HT1080 (cell line): ENCODE data around the gene CNTNAP2. TPM values are rescaled to one million over a fixed set of nuclear protein-coding genes. Genes with fewer than 3 reads are reported as not detected.

Experiments
- DNase-seq: peaks from one replicate; pipeline ENCODE4 v3.0.0-alpha.2; 2015; ENCODE audit warnings: low read depth
- total RNA-seq: library from RNA; depleted of rRNA; stranded (reverse); fragments of >200 nt; shearing (Covaris generic); gene quantifications from 2 replicates; pipeline ENCODE4 v1.2.3, GENCODE V29; 2014

The CNTNAP2 gene
- total RNA-seq, 1 experiment from 2014 or later = not detected

DNA sequence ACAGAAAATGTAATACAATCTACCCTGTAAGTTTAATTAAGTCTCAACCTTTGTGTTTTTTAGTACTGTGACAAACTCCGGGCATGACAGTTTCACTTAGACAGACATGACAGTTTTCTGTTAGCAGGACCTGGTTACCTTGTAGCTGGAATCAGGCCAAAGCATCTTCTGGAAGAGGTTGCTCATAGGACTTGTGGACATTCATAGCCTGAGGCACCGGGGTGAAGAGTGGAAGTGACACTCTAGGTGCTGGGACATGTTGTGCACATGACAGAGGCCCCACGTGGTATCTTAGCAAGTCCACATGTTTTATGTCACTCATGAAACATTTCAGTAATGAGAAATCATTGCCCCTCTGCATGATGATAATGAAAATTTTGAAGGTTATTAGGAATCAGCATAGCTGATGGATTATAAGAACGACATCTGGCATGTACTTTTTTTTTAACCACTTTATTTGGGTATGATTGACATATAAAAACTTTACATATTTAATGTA is 441.4 kb downstream of the CNTNAP2 start:
- no peak for DNase-seq

DNA sequence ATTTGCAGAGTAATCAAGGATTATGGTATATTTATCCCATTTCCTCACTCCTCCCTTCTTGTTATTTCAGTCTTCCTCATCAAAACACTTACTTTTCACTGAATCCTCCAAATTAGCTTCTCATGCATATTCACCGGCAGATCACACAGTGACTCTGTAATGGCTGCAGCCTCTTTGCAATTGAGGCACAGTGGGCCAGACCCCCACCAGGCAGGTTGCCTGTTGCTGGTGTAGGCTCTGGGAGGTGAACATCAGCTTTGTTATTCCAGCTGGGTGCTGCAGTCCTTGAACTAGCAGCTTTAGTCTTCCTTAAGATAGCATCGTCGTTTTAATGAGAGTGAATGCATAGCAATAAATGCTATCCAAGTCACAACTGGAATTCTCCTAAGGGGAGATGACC is 449.3 kb downstream of the CNTNAP2 start:
- no peak for DNase-seq

DNA sequence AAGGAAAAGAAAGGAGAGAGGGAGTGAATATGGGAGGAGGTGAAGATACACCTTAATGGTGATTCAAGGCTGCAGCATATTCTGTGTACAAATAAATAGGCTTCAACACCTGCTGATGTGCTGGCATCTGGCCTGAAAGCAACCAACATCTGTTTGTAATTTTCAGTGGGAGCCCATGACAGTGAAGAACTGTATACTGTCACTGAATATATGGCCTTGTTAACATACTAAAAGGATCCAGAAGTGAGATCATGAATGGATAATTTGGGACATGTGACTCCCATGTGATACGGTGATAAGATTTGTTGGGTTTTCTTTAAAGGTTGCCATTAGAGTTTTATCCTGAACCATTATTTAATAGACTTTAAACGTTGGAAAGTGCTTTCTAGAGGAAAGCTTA is 459.3 kb downstream of the CNTNAP2 start:
- DNase-seq = no peak

DNA sequence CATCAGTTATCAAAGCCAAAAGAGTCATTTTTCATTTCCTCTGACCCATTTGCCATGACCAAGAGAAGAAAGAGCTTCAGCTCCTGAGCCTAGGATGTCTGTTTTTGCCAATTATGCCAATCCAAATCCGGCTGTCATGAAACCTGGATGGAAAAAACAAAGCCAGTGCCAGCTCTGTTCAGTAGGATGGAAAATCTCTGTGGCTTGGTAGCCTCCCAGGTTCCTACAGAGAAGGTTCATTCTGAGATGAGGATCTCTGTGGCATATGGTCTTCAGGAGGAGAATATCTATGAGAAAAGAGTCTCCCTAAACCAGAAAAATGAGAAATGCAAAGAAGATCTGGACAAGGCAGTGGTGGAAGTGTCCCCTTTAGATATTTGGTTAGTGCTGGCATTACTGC is 475.4 kb downstream of the CNTNAP2 start:
- DNase-seq = no peak

DNA sequence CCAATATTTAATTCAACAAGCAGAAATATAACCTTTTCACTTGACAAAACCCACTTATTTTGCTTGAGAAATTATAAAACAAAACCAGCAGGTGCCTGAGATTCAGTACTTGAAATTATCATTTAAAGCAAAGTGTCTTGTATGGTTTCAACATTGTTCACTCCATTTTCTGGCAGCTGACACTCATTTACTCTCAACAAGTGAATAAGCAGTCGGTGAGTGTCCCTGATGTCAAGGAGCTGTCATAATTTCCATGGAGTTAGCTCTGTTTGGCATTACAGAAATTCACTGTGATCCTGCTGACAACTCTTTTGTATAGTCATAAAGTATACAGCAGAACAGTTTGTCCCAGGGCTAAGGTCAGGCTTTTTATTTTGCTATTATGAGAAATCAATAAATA is 490.0 kb downstream of the CNTNAP2 start:
- no peak for DNase-seq

DNA sequence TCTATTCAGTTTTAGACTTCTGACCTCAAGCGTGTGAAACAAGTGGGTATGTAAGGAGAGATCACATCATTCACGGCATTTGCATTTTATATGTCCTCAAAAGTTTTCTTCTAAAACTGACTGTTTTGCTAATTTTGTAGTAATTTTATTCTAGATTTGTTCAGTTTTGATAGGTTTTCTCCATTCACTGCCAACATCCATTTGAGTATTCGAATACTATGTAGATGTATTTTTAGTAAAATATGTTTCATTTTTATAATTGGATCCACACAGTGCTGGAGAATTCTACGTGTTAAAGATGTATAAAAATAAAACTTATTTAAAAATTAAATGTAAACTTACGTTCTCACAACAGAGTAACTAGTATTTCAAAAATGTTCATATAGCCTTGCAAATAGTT is 503.0 kb downstream of the CNTNAP2 start:
- DNase-seq = no peak

DNA sequence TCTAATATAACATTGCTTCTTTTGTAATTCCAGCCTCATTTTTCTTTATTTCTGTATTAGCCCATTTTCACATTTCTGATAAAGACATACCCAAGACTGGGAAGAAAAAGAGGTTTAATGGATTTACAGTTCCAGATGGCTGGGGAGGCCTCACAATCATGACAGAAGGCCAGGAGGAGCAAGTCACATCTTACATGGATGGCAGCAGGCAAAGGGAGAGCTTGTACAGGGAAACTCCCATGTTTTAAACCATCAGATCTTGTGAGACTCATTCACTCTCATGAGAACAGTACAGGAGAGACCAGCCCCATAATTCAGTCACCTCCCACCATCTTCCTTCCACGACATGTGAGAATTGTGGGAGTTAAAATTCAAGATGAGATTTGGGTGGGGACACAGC is 510.3 kb downstream of the CNTNAP2 start:
- DNase-seq = no peak

DNA sequence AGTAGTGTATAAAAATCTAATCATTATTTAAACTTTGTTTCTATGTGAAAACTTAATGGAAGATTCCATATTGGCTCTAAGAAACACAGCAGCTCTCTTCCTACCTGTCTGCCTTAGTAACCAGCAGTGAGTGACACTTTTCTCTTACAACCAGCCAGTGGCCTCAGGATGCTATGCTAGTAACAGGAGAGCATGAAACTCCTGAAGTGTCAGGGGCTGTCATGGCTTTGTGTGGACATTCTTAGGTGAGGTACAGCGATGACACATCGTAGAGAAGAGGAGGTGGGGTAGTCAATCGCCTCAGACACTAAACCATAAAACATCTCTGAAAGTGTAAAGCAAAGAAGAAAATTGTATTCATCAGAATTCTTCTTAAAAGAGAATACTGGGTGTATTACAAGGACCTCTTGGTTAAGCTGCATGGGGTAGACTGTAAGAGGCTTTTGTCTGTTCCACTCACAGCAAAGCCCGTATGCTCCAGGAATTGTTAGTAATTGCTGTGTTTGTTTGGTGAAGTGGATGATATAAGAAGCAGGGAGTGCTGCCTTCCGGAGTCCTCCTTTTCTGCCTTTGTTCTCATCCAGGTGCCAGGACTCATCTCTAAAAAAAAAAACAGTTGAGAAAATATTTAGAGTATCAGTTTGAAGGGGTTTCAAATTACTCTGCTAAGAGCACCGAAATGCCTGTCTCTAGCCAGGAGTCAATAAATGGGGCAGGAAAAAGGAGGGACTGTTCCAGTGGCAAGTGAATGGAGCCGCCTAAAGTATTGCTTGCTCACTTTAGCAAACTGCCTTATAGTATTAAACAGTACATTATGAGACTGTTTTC is 518.8 kb downstream of the CNTNAP2 start:
- peak; percentile 8 for DNase-seq

DNA sequence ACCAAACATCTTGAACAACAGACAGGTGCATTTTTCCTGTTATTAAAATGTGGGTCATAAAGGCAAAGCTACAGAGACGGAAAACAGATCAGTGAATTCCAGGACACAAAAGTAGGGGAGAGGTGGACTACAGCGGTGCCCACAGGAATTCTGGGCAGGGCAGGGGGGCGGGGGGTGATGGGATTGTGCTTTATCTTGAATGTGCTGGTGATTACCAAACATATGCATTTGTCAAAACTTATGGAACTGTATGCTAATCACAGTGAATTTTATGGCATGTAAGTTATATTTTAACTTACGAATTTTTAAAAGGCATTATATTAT is 519.4 kb downstream of the CNTNAP2 start:
- no peak for DNase-seq

DNA sequence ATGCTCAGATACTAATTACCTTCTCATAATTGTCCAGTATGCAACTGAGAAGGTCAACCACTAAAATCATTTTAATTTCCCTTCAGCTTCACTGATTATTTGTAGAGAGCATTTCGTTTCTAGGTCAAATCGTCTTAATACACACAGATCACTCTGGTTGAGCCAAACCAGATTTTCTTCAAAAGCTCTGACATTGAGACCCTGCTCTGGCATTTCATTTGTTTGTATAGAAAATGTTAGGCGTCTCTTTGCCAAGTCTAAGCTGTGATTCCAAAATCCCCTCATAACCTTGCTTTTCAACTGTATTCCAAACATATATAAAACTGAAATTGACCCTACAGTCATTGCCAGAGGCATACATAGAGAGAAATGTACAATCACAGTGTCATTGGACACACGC is 520.0 kb downstream of the CNTNAP2 start:
- no peak for DNase-seq

DNA sequence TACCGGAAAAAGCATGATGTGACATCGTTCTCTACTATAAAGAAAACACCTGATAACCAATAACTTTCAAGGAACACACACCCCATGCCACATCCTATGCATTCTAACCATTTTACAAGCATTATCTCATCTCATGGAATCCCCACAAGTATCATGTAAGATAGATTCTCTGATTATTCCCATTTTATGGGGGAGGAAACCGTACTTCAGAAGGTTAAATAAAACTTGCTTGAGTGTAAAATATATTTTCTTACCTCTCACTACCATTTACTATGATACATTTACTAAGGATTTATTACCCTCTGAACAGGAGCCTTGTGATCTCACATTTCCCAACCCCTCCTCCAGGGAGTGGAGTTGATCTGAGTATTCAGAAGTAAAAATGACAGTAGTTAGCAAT is 522.7 kb downstream of the CNTNAP2 start:
- no peak for DNase-seq

DNA sequence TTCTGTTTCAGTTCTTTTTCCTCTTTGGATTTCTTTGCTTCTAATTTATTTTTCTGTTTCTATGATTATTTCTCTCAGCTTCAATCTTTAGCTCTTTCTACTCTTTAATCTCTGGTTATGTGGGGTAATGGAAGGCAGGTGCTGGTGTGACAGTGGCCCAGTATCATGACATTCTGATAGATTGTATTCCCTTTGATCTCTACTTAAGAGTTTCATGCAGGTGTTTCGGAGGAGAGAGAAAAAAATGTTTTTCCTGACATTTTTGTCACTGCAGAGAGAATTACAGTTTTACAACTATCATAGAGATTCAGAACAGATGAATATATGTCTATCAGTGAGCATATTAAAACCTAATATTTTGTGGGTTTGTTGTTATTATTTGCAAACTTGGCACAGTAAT is 524.9 kb downstream of the CNTNAP2 start:
- DNase-seq = no peak

DNA sequence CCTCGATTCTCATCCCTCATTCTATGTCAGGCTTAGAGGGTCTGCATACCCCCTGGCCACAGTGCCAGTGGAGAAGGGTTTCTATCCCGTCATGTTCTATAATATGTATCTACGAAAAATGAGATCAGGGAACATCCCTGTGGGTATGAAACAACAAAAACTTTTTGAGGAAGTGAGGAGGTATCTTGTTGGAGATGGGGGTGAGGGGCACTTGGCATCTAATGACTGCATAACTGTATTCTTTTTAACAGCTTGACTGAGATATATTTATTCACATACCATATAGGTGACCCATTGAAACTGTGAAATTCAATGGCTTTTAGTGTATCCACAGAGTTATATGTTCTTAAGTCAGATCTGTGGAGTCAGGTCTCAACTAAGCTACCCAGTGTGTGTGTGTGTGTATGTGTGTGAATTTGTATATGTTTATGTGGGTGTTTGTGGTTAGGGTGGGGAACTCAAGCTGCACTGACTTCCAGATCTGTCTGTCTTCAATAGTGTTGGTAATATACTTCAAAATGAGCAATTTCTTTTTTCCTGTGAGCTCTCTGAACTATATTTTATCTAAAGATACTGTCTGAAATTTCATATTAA is 528.9 kb downstream of the CNTNAP2 start:
- DNase-seq = no peak

DNA sequence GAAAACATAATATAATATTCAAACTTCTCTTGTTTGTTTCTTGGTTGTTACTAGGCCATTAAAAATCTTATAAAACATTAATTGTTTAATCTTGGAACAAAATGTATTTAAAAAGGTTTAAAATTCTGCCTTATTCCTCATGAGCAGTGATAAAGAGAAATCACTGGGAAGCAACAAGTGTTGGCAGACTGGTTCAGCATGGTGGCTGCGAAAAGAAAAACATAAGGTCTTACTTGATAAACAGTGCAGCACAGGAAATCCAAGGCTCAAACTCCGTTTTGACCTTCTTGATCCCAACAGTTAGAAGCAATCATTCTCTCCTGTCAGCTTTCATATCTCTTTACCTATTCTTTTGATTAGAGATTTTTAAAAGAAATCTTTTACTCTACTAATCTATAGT is 530.8 kb downstream of the CNTNAP2 start:
- DNase-seq = no peak

DNA sequence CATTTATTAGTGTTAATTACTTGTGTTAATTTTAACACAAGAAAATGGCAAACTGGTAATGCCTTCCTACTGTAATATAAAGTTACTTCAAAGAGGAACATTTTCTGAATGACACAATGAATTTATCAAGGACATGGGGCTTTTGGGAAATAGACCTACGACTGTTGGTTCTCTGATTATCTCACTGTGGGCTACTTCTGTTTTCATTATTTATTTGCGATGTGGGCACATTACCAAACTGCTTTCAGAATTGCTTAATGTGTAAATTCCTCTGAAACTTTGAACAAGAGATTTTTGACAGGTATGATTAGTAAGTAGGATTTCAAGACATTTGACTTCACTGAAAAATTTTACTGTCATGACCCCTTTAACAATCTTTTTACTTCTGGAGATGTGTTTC is 535.6 kb downstream of the CNTNAP2 start:
- DNase-seq = no peak

DNA sequence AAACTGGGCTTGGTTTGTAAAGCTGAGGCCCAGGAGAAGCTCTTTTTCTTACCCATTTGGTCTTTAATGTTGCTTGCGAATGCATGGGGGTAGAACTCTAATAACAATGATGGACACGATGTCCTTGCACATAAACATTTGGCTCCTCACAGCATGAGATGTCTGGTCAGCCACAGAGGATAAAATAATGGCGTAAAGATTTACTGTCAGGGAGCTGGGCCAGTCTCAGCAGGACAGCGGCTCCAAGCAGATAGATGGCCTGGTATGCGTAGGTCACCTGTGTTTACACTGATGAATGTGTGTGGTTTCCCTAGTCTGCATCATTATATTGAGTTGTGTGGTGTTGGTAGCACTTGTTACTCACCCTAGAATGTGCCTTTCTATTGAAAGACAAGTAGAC is 537.4 kb downstream of the CNTNAP2 start:
- peak; percentile 15 for DNase-seq

DNA sequence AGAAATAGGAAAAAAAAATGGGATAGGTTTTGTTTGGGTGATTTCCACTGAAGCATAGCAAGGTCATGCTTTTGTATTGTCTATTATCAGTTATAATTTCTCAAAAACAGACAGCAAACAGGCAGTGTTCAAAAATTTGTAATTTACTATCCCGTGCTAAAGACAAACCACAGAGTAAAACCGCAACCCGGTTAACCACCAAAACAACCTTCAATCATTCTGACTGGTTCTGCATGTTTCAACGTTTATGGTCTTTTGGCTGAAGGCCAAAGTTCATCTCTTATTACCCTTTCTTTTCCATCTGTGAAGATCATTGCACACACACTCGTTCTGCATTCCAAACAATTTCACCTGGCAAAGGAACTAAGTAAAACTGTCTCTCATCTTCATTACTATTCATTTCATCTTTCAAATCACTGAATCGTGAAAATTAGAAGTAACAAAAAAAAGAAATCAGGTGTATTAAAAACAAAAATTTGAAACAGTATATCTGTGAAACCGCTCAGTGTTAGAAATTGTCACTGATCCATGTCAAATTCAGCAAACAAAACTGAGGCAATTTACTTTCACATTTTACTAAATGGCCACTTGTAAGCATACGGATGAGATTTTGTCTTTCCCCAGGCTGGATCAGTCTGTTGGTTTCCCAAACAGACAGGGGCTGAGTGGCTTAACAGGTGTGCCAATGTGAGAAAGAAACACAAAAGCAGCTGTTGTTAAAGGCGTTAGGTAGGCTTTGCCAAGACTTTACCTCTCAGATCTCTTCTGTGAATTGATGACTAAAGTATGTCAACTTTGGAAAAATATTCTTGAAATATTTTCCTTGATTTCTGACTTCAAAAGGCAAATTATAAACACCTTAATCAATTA is 539.6 kb downstream of the CNTNAP2 start:
- peak; percentile 35 for DNase-seq

DNA sequence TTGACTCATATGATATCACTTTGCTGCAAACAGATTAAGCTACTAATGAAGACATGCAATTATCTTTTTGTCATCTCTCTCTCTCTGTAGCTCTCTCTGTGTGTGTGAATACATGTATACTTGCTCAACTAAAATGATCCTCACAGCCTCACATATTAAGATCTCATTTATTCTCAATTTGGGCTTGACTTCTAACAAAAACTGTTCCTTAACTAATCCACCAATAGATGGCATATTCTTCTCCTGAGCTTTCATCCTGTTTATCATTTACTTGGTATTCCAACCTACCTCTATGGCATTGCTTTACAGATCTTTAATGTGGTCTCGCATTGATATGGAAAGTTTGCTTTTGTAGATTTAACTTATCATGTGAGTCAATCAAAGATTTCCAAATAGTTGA is 540.4 kb downstream of the CNTNAP2 start:
- DNase-seq = no peak

DNA sequence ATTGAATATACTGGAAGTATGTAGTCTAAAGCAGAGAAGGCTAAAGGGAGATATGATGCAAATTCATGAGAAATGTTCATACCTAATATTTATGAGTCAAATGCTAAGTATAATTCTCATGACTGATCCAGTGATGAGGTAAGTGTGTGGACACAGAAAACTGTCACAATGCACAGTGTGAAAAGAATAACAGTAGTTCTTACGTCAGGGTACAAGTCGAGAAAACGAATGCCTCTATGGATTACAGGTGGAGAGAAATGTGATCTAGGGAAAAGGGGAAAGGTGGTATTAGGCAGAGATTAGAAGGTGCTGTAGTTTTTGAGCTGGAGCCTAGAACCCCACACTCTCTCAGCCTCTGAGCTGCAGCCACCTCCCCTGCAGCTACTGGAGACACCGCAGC is 542.0 kb downstream of the CNTNAP2 start:
- no peak for DNase-seq

DNA sequence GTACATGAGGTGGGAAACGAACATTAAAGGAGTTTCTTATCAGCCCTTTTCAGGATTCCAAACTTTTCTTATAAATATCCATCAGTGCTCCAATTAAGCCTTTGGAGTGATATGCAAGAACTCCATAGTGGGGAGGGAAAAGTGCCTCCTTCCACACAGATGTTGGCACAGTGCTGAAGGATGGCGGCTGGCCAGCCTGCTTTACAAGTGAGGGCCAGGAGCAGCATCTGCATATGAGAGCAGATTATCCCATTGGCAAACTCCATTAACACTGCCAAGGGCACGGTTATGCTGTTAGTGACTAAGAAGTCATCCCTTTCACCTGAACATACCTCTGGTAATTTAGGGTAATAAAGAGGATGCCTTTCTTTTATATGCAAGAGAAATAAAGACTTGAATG is 543.1 kb downstream of the CNTNAP2 start:
- no peak for DNase-seq

DNA sequence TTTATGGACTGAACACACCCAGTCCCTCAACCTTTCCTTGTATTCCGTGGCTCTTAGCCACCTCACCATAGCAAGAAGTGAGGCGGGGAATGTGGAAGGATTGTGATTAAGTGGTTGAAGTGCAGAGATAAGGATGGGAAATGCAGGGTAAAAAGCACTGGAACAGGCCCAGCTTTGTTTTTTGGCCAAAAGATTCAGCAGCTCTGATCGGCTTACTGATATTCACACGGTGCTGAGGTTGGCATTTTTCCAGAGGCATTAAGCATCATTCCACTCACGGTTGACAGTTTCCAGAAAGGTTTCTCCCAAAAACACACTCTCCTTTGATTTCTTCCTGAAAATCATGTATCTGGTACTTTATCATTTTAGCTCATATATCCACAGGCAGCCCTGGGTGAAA is 544.2 kb downstream of the CNTNAP2 start:
- DNase-seq = no peak

DNA sequence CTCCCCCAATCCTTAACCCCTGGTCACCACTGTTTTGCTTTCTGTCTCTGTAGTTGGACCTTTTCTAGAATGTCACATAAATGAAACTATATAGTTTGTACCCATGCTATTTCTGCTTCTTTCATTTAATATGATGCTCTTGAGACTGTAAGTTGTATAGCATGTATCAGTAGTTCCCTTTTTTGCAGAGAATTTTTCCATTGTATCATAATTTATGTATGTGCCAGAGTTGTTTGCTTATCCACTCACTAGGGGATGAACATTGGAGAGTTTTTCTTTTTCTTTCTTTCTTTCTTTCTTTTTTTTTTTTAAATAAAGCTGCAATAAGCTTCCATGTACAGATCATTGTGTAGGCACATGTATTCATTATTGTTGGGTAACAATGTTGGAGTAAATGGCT is 544.8 kb downstream of the CNTNAP2 start:
- no peak for DNase-seq
